ENCODE measurements around the gene SLC5A10. TPM values are rescaled to one million over a fixed set of nuclear protein-coding genes. Genes with fewer than 3 reads are reported as not detected.

Gene SLC5A10
- polyA plus RNA-seq, 3 donors = 0.18 to 0.54 (median 0.42) TPM

GRCh38 chr17:18963126-18964017 lies 11.4 kb downstream of the SLC5A10 start:
- DNase-seq (ENCODE audit: low read depth in 3 of 3, low spot score in 2 of 3) = no peak

- DNase-seq (ENCODE audit: low read depth in 3 of 3, low spot score in 2 of 3) = no peak
Observed at GRCh38 chr17:18964018-18964351, 12.0 kb downstream of the SLC5A10 start.

GRCh38 chr17:18964550-18964949 lies 12.6 kb downstream of the SLC5A10 start:
- no peak for DNase-seq (ENCODE audit: low read depth in 3 of 3, low spot score in 2 of 3)

- no peak for DNase-seq (ENCODE audit: low read depth in 3 of 3, low spot score in 2 of 3)
Observed at GRCh38 chr17:18965530-18966236, 13.7 kb downstream of the SLC5A10 start.

- DNase-seq (ENCODE audit: low read depth in 3 of 3, low spot score in 2 of 3) = peak in 1 of 3 donors; percentile 55
Observed at GRCh38 chr17:18966831-18967624, 15.1 kb downstream of the SLC5A10 start.

GRCh38 chr17:18967916-18968315 lies 16.0 kb downstream of the SLC5A10 start:
- DNase-seq (ENCODE audit: low read depth in 3 of 3, low spot score in 2 of 3) = no peak

GRCh38 chr17:18968345-18968744 lies 16.4 kb downstream of the SLC5A10 start:
- DNase-seq (ENCODE audit: low read depth in 3 of 3, low spot score in 2 of 3) = no peak

- no peak for DNase-seq (ENCODE audit: low read depth in 3 of 3, low spot score in 2 of 3)
Observed at GRCh38 chr17:18968945-18969887, 17.3 kb downstream of the SLC5A10 start.

GRCh38 chr17:18970582-18971480 lies 18.9 kb downstream of the SLC5A10 start:
- DNase-seq (ENCODE audit: low read depth in 3 of 3, low spot score in 2 of 3) = no peak

- DNase-seq (ENCODE audit: low read depth in 3 of 3, low spot score in 2 of 3) = no peak
Observed at GRCh38 chr17:18971801-18972200, 19.8 kb downstream of the SLC5A10 start.

- DNase-seq (ENCODE audit: low read depth in 3 of 3, low spot score in 2 of 3) = no peak
Observed at GRCh38 chr17:18974407-18975149, 22.6 kb downstream of the SLC5A10 start.

- no peak for DNase-seq (ENCODE audit: low read depth in 3 of 3, low spot score in 2 of 3)
Observed at GRCh38 chr17:18975597-18975996, 23.6 kb downstream of the SLC5A10 start.

GRCh38 chr17:18976201-18976600 lies 24.2 kb downstream of the SLC5A10 start:
- DNase-seq (ENCODE audit: low read depth in 3 of 3, low spot score in 2 of 3) = no peak

- no peak for DNase-seq (ENCODE audit: low read depth in 3 of 3, low spot score in 2 of 3)
Observed at GRCh38 chr17:18977021-18977420, 25.1 kb downstream of the SLC5A10 start.

GRCh38 chr17:18977646-18978045 lies 25.7 kb downstream of the SLC5A10 start:
- DNase-seq (ENCODE audit: low read depth in 3 of 3, low spot score in 2 of 3) = no peak

- DNase-seq (ENCODE audit: low read depth in 3 of 3, low spot score in 2 of 3) = no peak
Observed at GRCh38 chr17:18978050-18978449, 26.1 kb downstream of the SLC5A10 start.

GRCh38 chr17:18978655-18979054 lies 26.7 kb downstream of the SLC5A10 start:
- no peak for DNase-seq (ENCODE audit: low read depth in 3 of 3, low spot score in 2 of 3)

- no peak for DNase-seq (ENCODE audit: low read depth in 3 of 3, low spot score in 2 of 3)
Observed at GRCh38 chr17:18980682-18981334, 28.8 kb downstream of the SLC5A10 start.

All from right renal cortex interstitium (tissue), 3 donors.